ENCODE measurements around the gene PTCD2. TPM values are rescaled to one million over a fixed set of nuclear protein-coding genes. Genes with fewer than 3 reads are reported as not detected.

Gene PTCD2
- total RNA-seq, 2 experiments from 2014 or later: 14.4 to 14.9 TPM

DNA sequence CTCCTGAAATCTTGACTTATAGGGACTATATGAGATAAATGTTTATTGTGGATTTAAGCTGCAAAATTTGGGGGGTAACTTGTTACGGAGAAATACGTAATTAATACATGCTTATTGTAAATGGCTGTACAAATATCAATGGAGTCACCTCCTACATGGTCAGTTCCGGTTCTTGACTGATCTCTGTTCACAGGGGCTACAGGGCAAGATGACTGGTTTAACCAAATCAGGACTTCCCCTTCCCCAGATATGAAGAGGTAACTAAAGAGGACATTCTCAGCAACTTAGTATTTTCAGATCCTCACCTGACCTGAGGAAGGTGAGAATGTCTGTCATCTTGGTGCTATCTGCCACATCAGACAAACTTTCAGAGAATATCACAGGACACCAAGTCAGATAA is 54.7 kb downstream of the PTCD2 start:
- Mint-ChIP-seq H3K4me1 (no peaks in the 10 kb centered on the region), H3K4me3 (no peak overlapping the region), H3K27me3 (peaks cover 4% of the 10 kb centered on the region), H3K27ac (no peak overlapping the region), H3K36me3 (peaks cover 6% of the 10 kb centered on the region), H3K9me3 (no peaks in the 10 kb centered on the region)
- no peak for DNase-seq

DNA sequence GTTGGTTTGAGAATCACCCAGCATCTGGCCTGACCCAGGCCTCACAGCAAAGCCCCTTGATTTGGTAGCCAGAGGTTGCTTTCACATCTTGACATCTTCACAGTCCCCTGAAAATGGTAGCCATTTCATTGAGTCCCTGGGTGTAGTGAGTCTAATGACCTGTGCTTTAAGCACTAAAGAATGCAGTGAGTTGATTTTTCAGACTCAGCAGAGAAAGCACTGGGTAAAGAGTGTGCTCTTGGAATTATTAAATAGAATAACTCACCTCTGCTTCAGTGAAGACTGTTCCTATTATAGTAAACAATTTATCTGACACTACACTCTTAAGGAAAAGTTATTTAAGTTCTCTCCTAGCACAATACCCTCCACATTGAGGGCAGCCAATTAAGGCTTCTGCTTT is 56.2 kb downstream of the PTCD2 start:
- H3K27me3 Mint-ChIP-seq: peaks cover 4% of the 10 kb centered on the region
- H3K4me3 Mint-ChIP-seq: no peak overlapping the region
- no peaks in the 10 kb centered on the region for H3K9me3 Mint-ChIP-seq
- H3K4me1 Mint-ChIP-seq: no peaks in the 10 kb centered on the region
- no peak for DNase-seq
- H3K27ac Mint-ChIP-seq: no peak overlapping the region
- H3K36me3 Mint-ChIP-seq: no peaks in the 10 kb centered on the region

DNA sequence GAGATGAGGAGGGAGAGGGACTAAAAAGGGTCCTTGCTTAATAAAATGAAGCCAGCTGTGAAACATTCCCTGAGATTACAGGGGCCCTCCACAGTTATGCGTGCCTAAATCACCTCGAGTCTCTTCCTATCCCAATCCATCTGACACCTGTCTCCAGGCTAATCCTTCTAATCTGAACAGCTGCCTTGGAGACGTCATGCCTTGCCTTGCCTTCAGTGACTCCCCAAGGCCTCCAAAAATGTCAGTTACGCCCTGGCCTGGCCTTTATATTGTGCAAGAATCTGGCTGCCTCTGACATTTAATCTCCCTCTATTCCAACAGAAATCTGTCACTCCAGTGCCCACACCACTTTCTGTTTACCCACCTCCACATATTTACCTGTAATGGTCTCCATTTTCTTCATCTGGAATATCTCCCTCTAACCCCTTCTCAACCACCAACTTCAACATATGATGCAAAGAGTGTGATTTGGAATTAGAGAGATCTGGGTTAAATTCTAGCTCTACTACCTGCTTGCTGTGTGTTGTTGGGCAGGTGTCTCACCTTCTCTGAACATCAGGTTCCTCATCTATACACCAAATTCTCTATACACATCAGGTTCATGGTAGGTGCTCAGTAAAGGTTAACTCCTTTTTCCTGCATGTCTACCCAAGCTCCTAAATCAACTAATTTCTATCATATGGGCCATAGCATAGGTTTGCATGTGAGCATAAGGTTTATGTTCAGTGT is 57.9 kb downstream of the PTCD2 start:
- no peaks in the 10 kb centered on the region for H3K36me3 Mint-ChIP-seq
- DNase-seq: no peak
- no peaks in the 10 kb centered on the region for H3K4me1 Mint-ChIP-seq
- H3K27ac Mint-ChIP-seq: no peak overlapping the region
- no peak overlapping the region for H3K4me3 Mint-ChIP-seq
- H3K9me3 Mint-ChIP-seq: no peaks in the 10 kb centered on the region
- peaks cover 4% of the 10 kb centered on the region for H3K27me3 Mint-ChIP-seq

DNA sequence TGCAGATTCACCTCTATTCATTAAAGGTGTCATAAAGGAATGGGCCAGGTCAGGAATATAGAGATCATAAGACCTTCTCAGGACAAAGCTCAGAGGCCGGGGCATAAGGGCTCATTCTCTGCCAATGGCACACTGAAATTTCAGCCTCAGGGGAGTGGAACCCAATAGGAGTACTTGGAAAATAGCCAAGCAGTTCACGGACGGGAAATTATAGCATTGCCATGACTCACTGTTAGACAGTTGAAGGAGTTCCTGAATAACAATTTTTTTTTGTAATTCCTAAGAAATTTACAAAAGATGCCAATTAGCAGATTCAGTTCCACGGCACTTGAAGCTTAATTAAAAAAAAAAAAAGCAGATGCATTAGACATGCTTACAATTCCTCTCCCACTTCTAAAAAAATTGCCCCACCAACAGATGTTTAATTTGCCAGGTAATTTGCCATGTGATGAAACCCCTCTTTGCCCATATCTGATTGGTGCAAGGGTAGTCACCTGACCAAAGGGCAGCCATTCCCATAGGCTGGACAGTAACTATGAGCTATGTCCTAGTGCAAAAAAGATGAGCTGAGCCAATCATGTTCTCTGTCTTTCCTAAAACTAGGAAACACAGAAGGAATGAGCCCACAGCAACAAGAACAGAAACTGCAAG is 58.6 kb downstream of the PTCD2 start:
- no peak for DNase-seq
- H3K27me3 Mint-ChIP-seq: peaks cover 4% of the 10 kb centered on the region
- H3K27ac Mint-ChIP-seq: no peak overlapping the region
- no peaks in the 10 kb centered on the region for H3K9me3 Mint-ChIP-seq
- H3K4me3 Mint-ChIP-seq: no peak overlapping the region
- no peaks in the 10 kb centered on the region for H3K4me1 Mint-ChIP-seq
- H3K36me3 Mint-ChIP-seq: no peaks in the 10 kb centered on the region

DNA sequence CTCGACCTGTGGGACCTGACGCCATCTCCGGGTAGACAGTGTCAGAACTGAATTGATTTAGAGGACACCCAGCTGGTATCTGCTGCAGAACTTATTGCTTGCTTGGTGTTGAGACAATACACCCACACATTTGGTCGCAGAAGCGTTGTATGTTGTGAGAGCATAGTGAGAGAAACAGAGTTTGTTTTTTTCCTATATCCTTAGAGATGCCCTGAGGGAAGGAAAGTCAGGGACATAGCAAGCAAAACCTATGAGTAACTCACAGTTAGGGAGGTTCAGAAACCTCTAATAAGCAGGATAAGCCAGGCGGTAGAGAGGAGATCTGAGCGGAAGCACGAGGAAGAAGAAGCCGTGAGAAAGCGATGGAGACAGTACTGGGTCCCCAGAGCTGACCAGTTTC is 59.8 kb downstream of the PTCD2 start:
- no peak for DNase-seq
- Mint-ChIP-seq H3K4me1 (no peaks in the 10 kb centered on the region), H3K27me3 (peaks cover 4% of the 10 kb centered on the region), H3K27ac (no peak overlapping the region), H3K4me3 (no peak overlapping the region), H3K36me3 (no peaks in the 10 kb centered on the region), H3K9me3 (no peaks in the 10 kb centered on the region)

DNA sequence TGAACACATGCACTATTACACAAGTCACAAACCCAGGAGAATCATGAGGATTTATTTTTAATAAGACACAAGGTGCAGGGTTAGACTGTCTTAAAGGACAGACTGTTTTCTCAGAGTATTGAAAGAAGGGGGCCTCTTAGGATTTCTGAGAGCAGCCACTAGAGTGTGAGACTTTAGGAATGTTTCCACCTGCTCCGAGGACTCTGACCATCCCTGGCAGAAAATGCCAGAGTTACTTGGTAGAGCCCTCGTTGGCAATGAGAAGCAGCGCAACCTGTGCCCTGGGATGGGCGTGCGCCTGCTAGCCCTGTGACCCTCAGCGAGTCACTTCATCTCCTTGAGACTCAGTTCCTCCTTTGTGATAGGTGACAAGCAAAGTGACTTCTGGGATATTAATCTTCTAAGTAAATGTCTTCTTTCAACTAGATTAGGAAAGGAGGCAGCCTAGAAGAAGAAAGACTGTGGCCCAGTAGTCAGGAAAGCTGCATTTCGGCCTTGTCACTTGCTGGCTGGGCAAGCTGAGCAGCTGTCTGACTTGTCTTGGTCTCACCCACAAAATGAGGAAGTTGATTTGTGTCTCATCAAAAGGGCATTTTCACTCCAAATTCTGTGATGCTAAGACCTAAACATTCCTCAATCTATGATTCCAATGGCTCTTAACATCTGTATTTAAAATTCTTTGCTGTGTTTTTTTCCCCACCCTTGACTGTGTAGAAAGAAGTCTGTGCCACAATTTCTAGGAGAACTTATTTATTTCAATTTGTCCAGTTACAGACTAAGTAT is 60.5 kb downstream of the PTCD2 start:
- Mint-ChIP-seq H3K4me3 (no peak overlapping the region), H3K9me3 (no peaks in the 10 kb centered on the region), H3K36me3 (no peaks in the 10 kb centered on the region), H3K4me1 (no peaks in the 10 kb centered on the region), H3K27me3 (peaks cover 4% of the 10 kb centered on the region), H3K27ac (no peak overlapping the region)
- DNase-seq: no peak

DNA sequence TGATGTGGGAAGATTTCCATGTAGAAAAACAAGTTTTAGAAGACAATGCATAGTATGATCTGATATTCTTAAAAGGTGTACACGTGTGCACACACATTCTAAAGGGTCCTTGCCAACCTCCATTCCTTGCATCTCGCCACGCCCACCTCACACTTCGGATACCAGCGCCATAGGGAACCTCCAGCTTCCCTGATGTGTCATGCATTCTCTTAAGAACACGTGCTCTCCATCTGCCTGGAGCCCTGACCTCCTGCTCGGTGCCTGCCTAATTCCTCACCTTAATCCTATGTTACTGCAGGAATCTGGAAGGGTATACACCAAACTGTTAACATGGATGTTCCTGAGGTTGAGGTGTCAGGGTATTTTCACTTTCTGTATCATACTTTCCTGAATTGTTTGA is 63.1 kb downstream of the PTCD2 start:
- H3K9me3 Mint-ChIP-seq: no peaks in the 10 kb centered on the region
- no peaks in the 10 kb centered on the region for H3K4me1 Mint-ChIP-seq

DNA sequence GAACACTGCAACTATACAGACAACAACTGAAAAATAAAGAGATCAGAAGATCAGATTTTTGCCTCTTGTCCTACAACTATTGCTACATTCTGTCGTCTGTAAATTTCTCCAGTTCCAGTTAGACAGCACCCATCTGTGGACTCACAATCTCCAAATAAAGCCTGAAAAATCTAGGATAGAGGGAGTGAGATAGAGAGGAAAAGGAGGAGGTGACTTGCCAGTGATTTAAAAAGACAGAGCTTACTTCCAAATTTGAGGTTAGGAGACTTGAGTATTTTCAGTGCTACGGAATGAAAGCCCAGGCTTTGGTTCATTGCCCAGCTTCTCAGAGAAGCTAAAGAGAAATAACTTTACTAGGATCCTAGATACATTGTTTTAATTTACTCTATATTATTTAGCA is 63.6 kb downstream of the PTCD2 start:
- no peaks in the 10 kb centered on the region for H3K36me3 Mint-ChIP-seq
- no peak overlapping the region for H3K4me3 Mint-ChIP-seq
- H3K27me3 Mint-ChIP-seq: peaks cover 7% of the 10 kb centered on the region
- no peak for DNase-seq
- H3K9me3 Mint-ChIP-seq: no peaks in the 10 kb centered on the region
- no peaks in the 10 kb centered on the region for H3K4me1 Mint-ChIP-seq
- no peak overlapping the region for H3K27ac Mint-ChIP-seq

More for the DNA sequence above, 63.1 kb downstream of the PTCD2 start:
- Mint-ChIP-seq H3K4me3 (no peak overlapping the region), H3K27me3 (peaks cover 4% of the 10 kb centered on the region), H3K36me3 (no peaks in the 10 kb centered on the region), H3K27ac (no peak overlapping the region)
- no peak for DNase-seq

DNA sequence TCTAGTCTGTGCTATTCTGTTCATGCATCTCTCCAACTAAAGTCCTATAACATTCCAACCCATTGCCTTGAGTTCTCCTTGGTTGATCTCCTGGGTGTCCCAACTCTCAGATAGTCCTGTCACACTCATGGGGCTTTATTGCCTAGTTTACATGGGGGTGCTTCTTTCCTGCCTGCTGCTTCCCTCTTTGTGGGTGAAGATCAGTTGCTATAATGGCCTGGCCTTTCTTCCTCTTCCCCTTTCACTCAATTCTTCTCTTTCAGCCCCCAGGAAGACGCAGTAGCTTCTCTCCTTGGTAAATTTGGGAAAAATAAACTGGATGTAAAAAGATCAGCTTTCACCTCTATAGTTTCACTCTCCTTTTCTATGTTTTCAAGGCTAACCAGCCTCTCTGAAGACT is 66.5 kb downstream of the PTCD2 start:
- H3K9me3 Mint-ChIP-seq: no peaks in the 10 kb centered on the region
- no peak overlapping the region for H3K4me3 Mint-ChIP-seq
- DNase-seq: no peak
- H3K4me1 Mint-ChIP-seq: no peaks in the 10 kb centered on the region
- peaks cover 4% of the 10 kb centered on the region for H3K27me3 Mint-ChIP-seq
- no peak overlapping the region for H3K27ac Mint-ChIP-seq
- no peaks in the 10 kb centered on the region for H3K36me3 Mint-ChIP-seq

DNA sequence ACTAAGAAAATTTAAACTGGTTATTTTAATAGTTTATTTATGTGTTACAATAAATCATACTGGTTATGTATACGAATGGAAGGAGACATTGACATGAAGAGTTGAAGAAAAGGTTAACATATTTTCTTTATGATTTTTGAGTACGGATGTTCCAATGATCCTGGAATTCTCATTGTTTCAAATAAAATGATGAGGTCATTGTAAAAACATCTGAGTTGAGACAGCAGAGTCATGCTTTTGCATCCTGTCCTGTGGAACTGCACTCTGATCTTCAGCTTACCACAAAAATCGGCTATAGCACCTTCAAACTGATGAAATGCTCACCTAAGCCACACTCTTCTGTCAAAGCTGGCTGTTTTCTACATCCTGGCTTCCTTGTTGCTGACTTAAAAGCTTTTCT is 67.8 kb downstream of the PTCD2 start:
- H3K9me3 Mint-ChIP-seq: no peaks in the 10 kb centered on the region

DNA sequence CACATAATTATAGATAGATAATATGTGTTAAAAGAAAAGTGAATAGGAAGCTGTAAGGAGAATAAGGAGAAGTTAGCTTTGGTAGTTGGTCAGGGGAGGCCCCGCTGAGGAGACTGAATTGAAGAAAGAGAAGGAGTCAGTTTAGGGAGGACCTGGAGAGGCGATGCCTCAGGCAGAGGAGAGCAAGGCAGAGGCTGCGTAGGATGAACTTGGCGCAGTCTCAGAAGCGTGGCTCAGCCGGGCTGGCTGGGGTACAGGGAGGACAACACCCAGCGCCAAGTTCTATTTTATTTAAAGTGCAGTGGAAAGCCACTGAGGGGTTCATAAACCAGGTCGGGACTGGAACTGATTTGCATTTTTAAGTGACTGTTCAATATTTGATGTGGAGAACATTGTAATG is 68.5 kb downstream of the PTCD2 start:
- Mint-ChIP-seq H3K27me3 (peaks cover 8% of the 10 kb centered on the region), H3K4me3 (no peak overlapping the region), H3K4me1 (no peaks in the 10 kb centered on the region), H3K9me3 (no peaks in the 10 kb centered on the region), H3K27ac (no peak overlapping the region), H3K36me3 (no peaks in the 10 kb centered on the region)
- no peak for DNase-seq

More for the DNA sequence above, 67.8 kb downstream of the PTCD2 start:
- Mint-ChIP-seq H3K27ac (no peak overlapping the region), H3K27me3 (peaks cover 6% of the 10 kb centered on the region), H3K4me3 (no peak overlapping the region), H3K36me3 (no peaks in the 10 kb centered on the region), H3K4me1 (no peaks in the 10 kb centered on the region)
- DNase-seq: no peak

DNA sequence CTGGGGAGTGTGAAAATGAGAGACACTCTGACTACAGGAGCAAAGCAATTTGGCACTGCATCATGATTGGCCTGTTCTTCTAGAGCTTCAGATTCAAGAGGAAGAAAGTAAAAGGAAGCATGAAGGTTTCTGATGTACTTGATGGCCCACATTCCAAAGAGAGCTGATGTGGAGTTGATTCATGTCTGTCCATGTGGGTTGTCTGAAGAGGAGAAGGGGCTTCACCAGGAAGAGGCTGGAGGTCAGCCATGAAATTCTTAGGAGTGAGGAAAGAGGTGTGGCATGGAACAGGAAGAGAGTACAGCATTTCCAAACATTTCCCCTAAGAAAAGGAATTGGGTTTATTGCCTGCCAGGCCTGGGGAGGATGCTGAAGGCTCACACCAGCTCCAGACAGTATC is 70.7 kb downstream of the PTCD2 start:
- no peak for DNase-seq
- no peak overlapping the region for H3K4me3 Mint-ChIP-seq
- H3K27me3 Mint-ChIP-seq: peaks cover 19% of the 10 kb centered on the region
- no peak overlapping the region for H3K27ac Mint-ChIP-seq
- no peaks in the 10 kb centered on the region for H3K9me3 Mint-ChIP-seq
- no peaks in the 10 kb centered on the region for H3K4me1 Mint-ChIP-seq
- H3K36me3 Mint-ChIP-seq: no peaks in the 10 kb centered on the region

DNA sequence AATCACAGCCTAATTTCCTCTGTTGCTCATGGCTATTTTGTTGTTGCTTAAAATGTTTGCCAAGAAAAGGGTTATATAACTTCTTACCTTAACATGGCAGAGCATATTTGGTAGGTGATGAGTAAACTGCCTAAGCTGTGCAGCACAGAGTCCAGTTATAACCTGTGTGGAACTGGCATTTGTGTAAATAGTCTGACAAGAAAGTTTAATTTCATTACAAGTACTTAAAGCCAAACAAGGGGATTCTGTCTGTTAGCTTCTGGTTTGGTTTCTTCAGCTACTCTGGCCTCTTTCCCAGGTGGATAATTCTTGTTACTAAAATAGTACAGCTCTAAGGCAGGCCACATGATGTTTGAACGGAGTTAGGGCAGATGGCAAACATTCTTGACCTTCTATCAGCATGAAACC is 72.2 kb downstream of the PTCD2 start:
- DNase-seq: no peak

DNA sequence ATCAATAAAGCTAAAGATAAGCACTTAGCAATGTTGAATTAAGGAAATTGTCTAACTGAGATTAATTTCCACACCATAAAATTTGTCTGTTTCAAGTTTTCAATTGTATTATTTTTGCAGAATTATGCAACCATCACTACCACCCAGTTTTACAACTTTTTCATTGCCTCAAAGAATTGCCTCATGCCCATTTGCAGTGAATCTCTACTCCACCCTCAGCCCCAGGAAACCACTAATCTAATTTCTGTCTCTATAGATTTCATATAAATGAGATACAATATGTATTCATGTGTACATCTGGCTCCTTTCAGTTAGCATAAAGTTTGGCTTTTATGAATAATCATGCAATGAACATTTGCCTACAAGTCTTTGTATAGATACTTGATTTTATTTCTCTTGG is 72.9 kb downstream of the PTCD2 start:
- Mint-ChIP-seq H3K4me1 (no peaks in the 10 kb centered on the region), H3K9me3 (no peaks in the 10 kb centered on the region), H3K36me3 (no peaks in the 10 kb centered on the region), H3K4me3 (no peak overlapping the region), H3K27ac (no peak overlapping the region), H3K27me3 (peaks cover 19% of the 10 kb centered on the region)
- no peak for DNase-seq

More for the DNA sequence above, 72.2 kb downstream of the PTCD2 start:
- Mint-ChIP-seq H3K27me3 (peaks cover 19% of the 10 kb centered on the region), H3K9me3 (no peaks in the 10 kb centered on the region), H3K4me3 (no peak overlapping the region), H3K4me1 (no peaks in the 10 kb centered on the region), H3K36me3 (no peaks in the 10 kb centered on the region), H3K27ac (no peak overlapping the region)

DNA sequence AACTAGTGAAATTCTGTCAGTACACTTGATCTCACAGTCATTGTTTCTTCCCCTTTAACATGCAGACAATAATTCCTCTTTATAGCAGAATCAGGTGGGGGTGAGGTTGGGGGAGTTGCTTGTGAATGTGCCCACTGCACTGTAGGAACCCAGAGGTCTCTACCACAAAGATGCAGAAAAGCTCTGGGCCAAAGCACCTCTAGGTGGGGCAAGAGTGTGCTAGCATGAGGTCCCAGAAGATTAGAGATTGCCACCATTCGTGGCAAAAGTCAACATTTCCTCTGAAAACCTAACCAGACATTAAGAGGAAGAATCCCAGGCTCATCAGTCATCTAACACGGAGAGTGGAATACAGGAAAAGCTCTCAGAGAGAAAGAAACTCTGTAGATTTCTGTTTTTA is 74.5 kb downstream of the PTCD2 start:
- H3K27ac Mint-ChIP-seq: no peak overlapping the region
- no peaks in the 10 kb centered on the region for H3K36me3 Mint-ChIP-seq
- no peaks in the 10 kb centered on the region for H3K4me1 Mint-ChIP-seq
- no peaks in the 10 kb centered on the region for H3K9me3 Mint-ChIP-seq
- no peak for DNase-seq
- H3K27me3 Mint-ChIP-seq: peaks cover 15% of the 10 kb centered on the region
- H3K4me3 Mint-ChIP-seq: no peak overlapping the region
